ENCODE measurements around the gene CARM1.

DNA sequence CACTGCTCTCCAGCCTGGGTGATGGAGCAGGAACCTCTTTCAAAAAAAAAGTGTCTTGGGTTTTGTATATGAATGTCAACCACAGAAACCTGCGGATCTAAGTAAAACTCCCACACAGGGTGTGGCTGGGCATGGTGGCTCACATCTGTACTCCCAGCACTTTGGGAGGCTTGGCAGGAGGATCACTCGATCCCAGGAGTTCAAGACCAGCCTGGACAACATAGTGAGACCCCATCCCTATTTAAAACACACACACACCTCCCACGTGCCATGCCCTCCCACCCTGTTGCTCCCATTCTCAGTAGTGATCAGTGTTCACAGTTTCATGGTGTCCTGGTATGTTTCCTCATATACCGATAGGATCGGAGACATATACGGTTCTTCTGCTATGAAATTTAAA, 44.5 kb upstream of the CARM1 start:
- no peak for TF ChIP-seq EZH2phosphoT487 (IDR thresholded peaks at IDR 0.05; ENCODE audit: borderline replicate concordance, low read length)
- TF ChIP-seq, protein P1, sequence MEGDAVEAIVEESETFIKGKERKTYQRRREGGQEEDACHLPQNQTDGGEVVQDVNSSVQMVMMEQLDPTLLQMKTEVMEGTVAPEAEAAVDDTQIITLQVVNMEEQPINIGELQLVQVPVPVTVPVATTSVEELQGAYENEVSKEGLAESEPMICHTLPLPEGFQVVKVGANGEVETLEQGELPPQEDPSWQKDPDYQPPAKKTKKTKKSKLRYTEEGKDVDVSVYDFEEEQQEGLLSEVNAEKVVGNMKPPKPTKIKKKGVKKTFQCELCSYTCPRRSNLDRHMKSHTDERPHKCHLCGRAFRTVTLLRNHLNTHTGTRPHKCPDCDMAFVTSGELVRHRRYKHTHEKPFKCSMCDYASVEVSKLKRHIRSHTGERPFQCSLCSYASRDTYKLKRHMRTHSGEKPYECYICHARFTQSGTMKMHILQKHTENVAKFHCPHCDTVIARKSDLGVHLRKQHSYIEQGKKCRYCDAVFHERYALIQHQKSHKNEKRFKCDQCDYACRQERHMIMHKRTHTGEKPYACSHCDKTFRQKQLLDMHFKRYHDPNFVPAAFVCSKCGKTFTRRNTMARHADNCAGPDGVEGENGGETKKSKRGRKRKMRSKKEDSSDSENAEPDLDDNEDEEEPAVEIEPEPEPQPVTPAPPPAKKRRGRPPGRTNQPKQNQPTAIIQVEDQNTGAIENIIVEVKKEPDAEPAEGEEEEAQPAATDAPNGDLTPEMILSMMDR (conservative IDR thresholded peaks at IDR 0.05; ENCODE audit: low read depth, low read length) = no peak
